NCI-H2196 treated with DMSO at 0.1 percent for 48 hours (cell line): ENCODE results near the gene VPS52.
A peak's percentile ranks its signal among the peaks of the same experiment; 100 is the strongest.
"Not testable (repeated sequence)": the region's sequence is repeated elsewhere in the genome, so short reads cannot be mapped to it uniquely, and the experiment has no call there.

Experiments used
- DNase-seq: peaks from one replicate; lab custom pipeline; 2025; ENCODE audit not compliant: unreplicated experiment; lab: John Stamatoyannopoulos, UW

The VPS52 gene

GRCh38 chr6:33304216-33304615, 32.5 kb upstream of the VPS52 start:
- DNase-seq: no peak

- no peak for DNase-seq
Observed at GRCh38 chr6:33301877-33302276, 30.2 kb upstream of the VPS52 start.

- peak; percentile 73 for DNase-seq
Observed at GRCh38 chr6:33299237-33299944, 27.7 kb upstream of the VPS52 start.

- peak; percentile 46 for DNase-seq
Observed at GRCh38 chr6:33298773-33299236, 27.1 kb upstream of the VPS52 start, which contains the start of gene RGL2. Gene RGL2, minus strand, starts transcription at chr6:33298942. Its CDS starts 332 bp downstream, at chr6:33298610.

GRCh38 chr6:33297956-33298772, 26.5 kb upstream of the VPS52 start:
- DNase-seq: peak; percentile 34

- no peak for DNase-seq
Observed at GRCh38 chr6:33297406-33297955, 25.8 kb upstream of the VPS52 start.

GRCh38 chr6:33296797-33297405, 25.2 kb upstream of the VPS52 start:
- no peak for DNase-seq

- no peak for DNase-seq
Observed at GRCh38 chr6:33295621-33296369, 24.1 kb upstream of the VPS52 start.

GRCh38 chr6:33294086-33294823, 22.6 kb upstream of the VPS52 start:
- no peak for DNase-seq

- DNase-seq: no peak
Observed at GRCh38 chr6:33292996-33293682, 21.5 kb upstream of the VPS52 start.

GRCh38 chr6:33290459-33290858, 18.8 kb upstream of the VPS52 start:
- DNase-seq: no peak

- DNase-seq: no peak
Observed at GRCh38 chr6:33289784-33290315, 18.2 kb upstream of the VPS52 start.

- DNase-seq: peak; percentile 87
Observed at GRCh38 chr6:33288921-33289783, 17.5 kb upstream of the VPS52 start, which contains the start of the genes PFDN6 and WDR46. Gene PFDN6, plus strand, starts transcription at chr6:33289601. Its CDS starts 256 bp downstream, at chr6:33289857. Gene WDR46, minus strand, starts transcription at chr6:33289239. Its CDS starts 69 bp downstream, at chr6:33289170.

GRCh38 chr6:33288141-33288920, 16.7 kb upstream of the VPS52 start:
- DNase-seq: no peak

GRCh38 chr6:33286946-33287914, 15.6 kb upstream of the VPS52 start:
- DNase-seq: no peak

- DNase-seq: not testable (repeated sequence)
Observed at GRCh38 chr6:33285214-33285613, 13.5 kb upstream of the VPS52 start.
